ENCODE data around the gene JPT2. TPM values are rescaled to one million over a fixed set of nuclear protein-coding genes. Genes with fewer than 3 reads are reported as not detected.

The JPT2 gene
- total RNA-seq, 1 donor from 2014 or later, result 98.0 TPM

- H3K36me3 Mint-ChIP-seq (ENCODE audit: low read depth), result peaks cover 70% of the 10 kb centered on the region
- intact Hi-C loops (cut with micrococcal nuclease), result no loop called here
Observed at GRCh38 chr16:1669698-1670097, 8.4 kb upstream of the JPT2 start.

GRCh38 chr16:1670371-1670770, 7.7 kb upstream of the JPT2 start:
- intact Hi-C loops (cut with micrococcal nuclease), result no loop called here
- Mint-ChIP-seq H3K9me3 (no peaks in the 10 kb centered on the region), H3K27me3 (ENCODE audit: low read depth) (no peaks in the 10 kb centered on the region), H3K4me1 (ENCODE audit: low read depth) (no peaks in the 10 kb centered on the region), H3K36me3 (ENCODE audit: low read depth) (peaks cover 72% of the 10 kb centered on the region), H3K27ac (no peak overlapping the region), H3K4me3 (ENCODE audit: low read depth) (no peak overlapping the region)
- DNase-seq (ENCODE audit: low spot score), result no peak

More at GRCh38 chr16:1669698-1670097, 8.4 kb upstream of the JPT2 start:
- H3K4me3 Mint-ChIP-seq (ENCODE audit: low read depth), result no peak overlapping the region
- DNase-seq (ENCODE audit: low spot score), result no peak
- H3K9me3 Mint-ChIP-seq, result no peaks in the 10 kb centered on the region
- no peaks in the 10 kb centered on the region for H3K4me1 Mint-ChIP-seq (ENCODE audit: low read depth)
- H3K27me3 Mint-ChIP-seq (ENCODE audit: low read depth), result no peaks in the 10 kb centered on the region
- no peak overlapping the region for H3K27ac Mint-ChIP-seq

- H3K4me3 Mint-ChIP-seq (ENCODE audit: low read depth), result no peak overlapping the region
- intact Hi-C loops (cut with micrococcal nuclease), result no loop called here
- no peaks in the 10 kb centered on the region for H3K9me3 Mint-ChIP-seq
- H3K4me1 Mint-ChIP-seq (ENCODE audit: low read depth), result no peaks in the 10 kb centered on the region
- no peak for DNase-seq (ENCODE audit: low spot score)
- H3K27me3 Mint-ChIP-seq (ENCODE audit: low read depth), result no peaks in the 10 kb centered on the region
- H3K27ac Mint-ChIP-seq, result no peak overlapping the region
- peaks cover 77% of the 10 kb centered on the region for H3K36me3 Mint-ChIP-seq (ENCODE audit: low read depth)
Observed at GRCh38 chr16:1670866-1671265, 7.2 kb upstream of the JPT2 start.

DNA sequence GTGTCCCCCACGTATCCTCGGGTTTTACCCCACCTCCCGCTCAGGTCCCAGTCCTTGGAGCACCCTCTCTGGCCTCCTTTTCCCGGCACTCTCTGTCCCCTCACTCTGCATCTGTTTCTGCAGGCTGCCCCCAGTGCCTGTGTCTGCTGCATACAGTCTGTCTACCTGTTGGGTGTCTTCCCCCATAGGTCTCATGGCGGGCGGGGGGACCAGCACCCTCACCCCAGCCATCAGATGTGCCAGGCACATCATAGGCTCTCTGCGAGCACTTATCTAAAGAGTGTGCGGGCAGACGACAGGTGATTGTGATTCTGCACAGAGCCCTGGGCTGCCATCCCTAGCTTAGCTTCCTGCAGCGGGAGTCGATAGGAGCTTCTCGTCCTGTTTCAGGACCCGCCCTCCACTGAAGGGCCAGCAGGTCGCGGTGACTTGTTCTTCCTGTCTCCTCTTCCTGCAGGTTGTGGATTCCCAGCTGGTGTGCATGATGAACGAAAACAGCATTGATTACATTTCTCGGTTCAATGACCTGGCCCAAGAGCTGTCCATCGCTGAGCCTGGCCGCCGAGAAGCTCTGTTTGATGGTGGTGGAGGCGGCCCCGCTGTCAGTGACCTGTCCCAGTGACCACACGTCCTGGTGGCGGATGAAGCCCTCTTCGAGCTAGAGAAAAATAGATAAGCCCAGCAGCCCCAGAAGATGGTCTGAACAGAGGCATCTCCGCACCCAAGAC, 4.5 kb upstream of the JPT2 start:
- intact Hi-C loops (cut with micrococcal nuclease), result no loop called here
- no peak for DNase-seq (ENCODE audit: low spot score)
- Mint-ChIP-seq H3K27ac (no peak overlapping the region), H3K9me3 (no peaks in the 10 kb centered on the region), H3K36me3 (ENCODE audit: low read depth) (peaks cover 66% of the 10 kb centered on the region), H3K27me3 (ENCODE audit: low read depth) (no peaks in the 10 kb centered on the region), H3K4me1 (ENCODE audit: low read depth) (peaks cover under 1% of the 10 kb centered on the region), H3K4me3 (ENCODE audit: low read depth) (no peak overlapping the region)

GRCh38 chr16:1674306-1674705, 3.8 kb upstream of the JPT2 start:
- DNase-seq (ENCODE audit: low spot score), result no peak
- H3K4me1 Mint-ChIP-seq (ENCODE audit: low read depth), result peaks cover 7% of the 10 kb centered on the region
- H3K9me3 Mint-ChIP-seq, result no peaks in the 10 kb centered on the region
- H3K36me3 Mint-ChIP-seq (ENCODE audit: low read depth), result peaks cover 67% of the 10 kb centered on the region
- H3K27ac Mint-ChIP-seq, result no peak overlapping the region
- intact Hi-C loops (cut with micrococcal nuclease), result no loop called here
- no peak overlapping the region for H3K4me3 Mint-ChIP-seq (ENCODE audit: low read depth)
- no peaks in the 10 kb centered on the region for H3K27me3 Mint-ChIP-seq (ENCODE audit: low read depth)

GRCh38 chr16:1674751-1675664, 3.1 kb upstream of the JPT2 start:
- Mint-ChIP-seq H3K4me3 (ENCODE audit: low read depth) (no peak overlapping the region), H3K27me3 (ENCODE audit: low read depth) (no peaks in the 10 kb centered on the region), H3K9me3 (no peaks in the 10 kb centered on the region), H3K36me3 (ENCODE audit: low read depth) (peaks cover 62% of the 10 kb centered on the region), H3K27ac (no peak overlapping the region), H3K4me1 (ENCODE audit: low read depth) (peaks cover 8% of the 10 kb centered on the region)
- DNase-seq (ENCODE audit: low spot score), result no peak
- intact Hi-C loops (cut with micrococcal nuclease), result no loop called here

- Mint-ChIP-seq H3K4me1 (ENCODE audit: low read depth) (peaks cover 20% of the 10 kb centered on the region), H3K27me3 (ENCODE audit: low read depth) (no peaks in the 10 kb centered on the region), H3K4me3 (ENCODE audit: low read depth) (no peak overlapping the region), H3K36me3 (ENCODE audit: low read depth) (peaks cover 60% of the 10 kb centered on the region), H3K9me3 (no peaks in the 10 kb centered on the region), H3K27ac (no peak overlapping the region)
- intact Hi-C loops (cut with micrococcal nuclease), result no loop called here
- no peak for DNase-seq (ENCODE audit: low spot score)
Observed at GRCh38 chr16:1676661-1677060, 1.4 kb upstream of the JPT2 start.

- no peak overlapping the region for H3K27ac Mint-ChIP-seq
- no peak for DNase-seq (ENCODE audit: low spot score)
- peaks cover 54% of the 10 kb centered on the region for H3K36me3 Mint-ChIP-seq (ENCODE audit: low read depth)
- H3K9me3 Mint-ChIP-seq, result no peaks in the 10 kb centered on the region
- no peaks in the 10 kb centered on the region for H3K27me3 Mint-ChIP-seq (ENCODE audit: low read depth)
- intact Hi-C loops (cut with micrococcal nuclease), result no loop called here
- H3K4me1 Mint-ChIP-seq (ENCODE audit: low read depth), result peaks cover 20% of the 10 kb centered on the region
- H3K4me3 Mint-ChIP-seq (ENCODE audit: low read depth), result peak overlapping the region; percentile 49
Observed at GRCh38 chr16:1677339-1677738, 740 bp upstream of the JPT2 start.

DNA sequence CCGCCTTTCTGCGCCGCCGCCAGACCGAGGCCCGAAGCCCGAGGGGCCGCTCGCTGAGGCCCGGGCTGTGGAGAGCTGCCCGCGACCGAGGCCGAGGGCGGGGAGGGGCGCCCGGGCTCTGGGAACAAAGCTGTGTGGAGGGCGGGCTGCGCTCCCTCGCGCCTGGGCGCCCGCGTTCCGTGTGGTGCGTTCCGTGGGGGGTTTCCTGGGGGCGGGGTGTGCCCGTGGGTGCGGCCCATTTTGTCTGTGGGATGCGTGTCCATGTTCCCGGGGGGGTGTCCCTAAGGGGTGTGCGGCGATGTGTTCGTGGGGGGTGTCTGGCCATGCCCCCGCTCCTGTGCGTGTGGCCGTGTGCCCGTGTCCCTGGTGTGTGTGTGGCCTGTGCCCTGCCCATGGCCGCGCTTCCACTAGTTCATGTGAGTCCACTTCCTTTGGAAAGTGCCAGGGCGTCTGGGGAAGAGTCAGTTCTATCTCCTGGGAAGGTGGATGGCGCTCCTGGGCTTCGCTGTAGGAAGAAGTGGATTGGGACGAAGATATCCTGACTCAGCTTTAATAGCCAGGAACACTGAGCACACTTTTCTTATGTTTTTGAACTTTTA, 520 bp downstream of the JPT2 start:
- peak; percentile 20 for DNase-seq (ENCODE audit: low spot score)
- H3K36me3 Mint-ChIP-seq (ENCODE audit: low read depth), result peaks cover 46% of the 10 kb centered on the region
- H3K9me3 Mint-ChIP-seq, result no peaks in the 10 kb centered on the region
- H3K27me3 Mint-ChIP-seq (ENCODE audit: low read depth), result no peaks in the 10 kb centered on the region
- peak overlapping the region; percentile 92 for H3K4me3 Mint-ChIP-seq (ENCODE audit: low read depth)
- H3K4me1 Mint-ChIP-seq (ENCODE audit: low read depth), result peaks cover 20% of the 10 kb centered on the region
- peak overlapping the region; percentile 77 for H3K27ac Mint-ChIP-seq
- intact Hi-C loops (cut with micrococcal nuclease), result loop anchor here (1.0 to 2.0 kb wide), 2 partner anchors 28 to 66 kb away; partner anchors contain the start of genes CRAMP1, IFT140 and MAPK8IP3

DNA sequence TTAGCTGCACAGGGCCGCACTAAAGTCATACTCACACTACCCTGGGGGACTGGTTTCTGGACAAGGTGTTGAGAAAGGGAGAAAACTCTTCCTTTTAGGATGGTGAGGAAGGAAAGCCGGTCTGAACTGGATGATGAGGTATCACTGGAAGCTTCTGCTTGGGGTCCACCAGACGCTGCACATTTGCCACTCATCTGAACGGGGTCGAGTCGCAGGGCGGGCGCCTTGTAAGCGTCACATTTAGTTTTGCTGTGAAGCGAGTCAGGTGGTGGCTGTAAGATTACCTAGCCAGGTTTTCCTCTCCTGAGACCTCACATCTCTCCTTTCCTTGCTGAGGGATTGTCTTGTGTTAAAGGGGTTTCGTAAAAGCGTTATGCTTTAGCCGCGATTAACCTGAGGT, 2.3 kb downstream of the JPT2 start:
- H3K27ac Mint-ChIP-seq, result no peak overlapping the region
- peak overlapping the region; percentile 21 for H3K4me3 Mint-ChIP-seq (ENCODE audit: low read depth)
- H3K36me3 Mint-ChIP-seq (ENCODE audit: low read depth), result peaks cover 41% of the 10 kb centered on the region
- H3K9me3 Mint-ChIP-seq, result no peaks in the 10 kb centered on the region
- DNase-seq (ENCODE audit: low spot score), result no peak
- H3K27me3 Mint-ChIP-seq (ENCODE audit: low read depth), result no peaks in the 10 kb centered on the region
- intact Hi-C loops (cut with micrococcal nuclease), result no loop called here
- peaks cover 20% of the 10 kb centered on the region for H3K4me1 Mint-ChIP-seq (ENCODE audit: low read depth)

- H3K4me3 Mint-ChIP-seq (ENCODE audit: low read depth), result peak overlapping the region; percentile 42
- H3K27ac Mint-ChIP-seq, result no peak overlapping the region
- intact Hi-C loops (cut with micrococcal nuclease), result no loop called here
- H3K9me3 Mint-ChIP-seq, result no peaks in the 10 kb centered on the region
- H3K4me1 Mint-ChIP-seq (ENCODE audit: low read depth), result peaks cover 20% of the 10 kb centered on the region
- no peak for DNase-seq (ENCODE audit: low spot score)
- peaks cover 40% of the 10 kb centered on the region for H3K36me3 Mint-ChIP-seq (ENCODE audit: low read depth)
- H3K27me3 Mint-ChIP-seq (ENCODE audit: low read depth), result no peaks in the 10 kb centered on the region
Observed at GRCh38 chr16:1681032-1681431, 3.0 kb downstream of the JPT2 start.

DNA sequence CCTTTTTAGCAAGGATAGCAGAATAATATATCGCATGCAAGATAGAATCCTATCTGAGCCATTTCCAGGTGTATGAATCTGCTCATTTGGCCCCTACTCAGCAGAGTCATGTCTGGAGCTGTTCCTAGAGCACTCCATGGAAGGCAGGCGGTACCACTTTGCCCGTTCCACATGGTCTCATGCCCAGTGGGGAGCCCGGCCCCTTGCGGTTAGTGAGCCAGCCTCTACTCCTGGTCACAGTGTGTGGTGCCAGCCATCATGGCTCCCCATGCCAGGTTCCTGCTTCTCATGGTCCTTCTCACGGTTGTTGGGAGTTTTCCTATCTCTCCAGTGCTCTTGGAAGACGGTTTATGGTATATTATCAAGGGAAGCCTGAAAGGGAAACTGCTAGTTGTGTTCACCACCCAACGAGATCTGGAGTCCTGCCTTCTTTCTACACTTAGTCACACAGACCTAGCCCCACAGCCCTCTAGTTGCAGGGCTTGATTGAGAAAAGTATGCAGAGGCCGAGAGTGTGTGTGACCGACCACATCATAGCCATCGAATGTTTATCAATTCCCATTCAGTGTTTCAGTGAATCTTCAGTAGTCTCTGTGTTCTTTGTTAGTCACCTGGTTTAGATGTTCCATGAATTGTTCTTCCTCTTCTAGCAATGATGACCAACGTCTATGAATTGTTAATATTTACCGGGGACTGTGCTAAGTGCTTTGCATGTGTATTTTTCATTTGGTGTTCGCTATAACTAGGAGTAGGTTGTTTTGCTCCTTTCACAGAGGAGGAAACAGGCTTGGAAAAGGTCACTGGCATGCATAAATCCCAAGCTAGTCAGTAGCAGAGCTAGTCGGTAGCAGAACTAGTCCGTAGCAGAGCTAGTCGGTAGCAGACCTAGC, 9.6 kb downstream of the JPT2 start:
- no peaks in the 10 kb centered on the region for H3K4me1 Mint-ChIP-seq (ENCODE audit: low read depth)
- peaks cover 72% of the 10 kb centered on the region for H3K36me3 Mint-ChIP-seq (ENCODE audit: low read depth)
- H3K9me3 Mint-ChIP-seq, result no peaks in the 10 kb centered on the region
- no peak overlapping the region for H3K4me3 Mint-ChIP-seq (ENCODE audit: low read depth)
- no peak for DNase-seq (ENCODE audit: low spot score)
- H3K27me3 Mint-ChIP-seq (ENCODE audit: low read depth), result no peaks in the 10 kb centered on the region
- no peak overlapping the region for H3K27ac Mint-ChIP-seq
- intact Hi-C loops (cut with micrococcal nuclease), result no loop called here

Measured in activated T-helper 2 cell treated with anti-CD3 and anti-CD28 coated beads, Interferon-gamma antibody, Interleukin-2, Interleukin-4, amounts not matched to agents 10 μg/mL and 5 μg/mL and 100 μg/mL, durations not matched to agents 14 hours and 24 hours and 36 hours (primary cell).